ENCODE data around the gene DDIT3.
A peak's percentile ranks its signal among the peaks of the same experiment; 100 is the strongest.
"Not testable (repeated sequence)": the region's sequence is repeated elsewhere in the genome, so short reads cannot be mapped to it uniquely, and the experiment has no call there.

DDIT3 gene

DNA sequence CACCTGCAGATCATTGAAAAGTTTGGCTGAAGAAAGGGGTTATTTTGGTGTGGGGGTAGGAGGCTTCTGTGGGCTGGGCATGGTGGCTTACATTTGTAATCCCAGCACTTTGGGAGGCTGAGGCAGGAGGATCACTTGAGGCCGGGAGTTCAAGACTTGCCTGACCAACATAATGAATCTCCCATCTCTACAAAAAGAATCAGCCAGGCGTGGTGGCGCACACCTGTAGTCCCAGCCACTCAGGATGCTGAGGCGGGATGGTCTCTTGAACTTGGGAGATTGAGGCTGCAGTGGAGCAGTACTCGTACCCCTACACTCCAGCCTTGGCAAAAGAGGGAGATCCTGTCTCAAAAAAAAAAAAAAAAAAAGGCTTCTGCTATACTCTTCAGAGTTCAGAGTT lies 7.0 kb downstream of the DDIT3 start:
- DNase-seq (ENCODE audit: low read depth in 2 of 2), result no peak

DNA sequence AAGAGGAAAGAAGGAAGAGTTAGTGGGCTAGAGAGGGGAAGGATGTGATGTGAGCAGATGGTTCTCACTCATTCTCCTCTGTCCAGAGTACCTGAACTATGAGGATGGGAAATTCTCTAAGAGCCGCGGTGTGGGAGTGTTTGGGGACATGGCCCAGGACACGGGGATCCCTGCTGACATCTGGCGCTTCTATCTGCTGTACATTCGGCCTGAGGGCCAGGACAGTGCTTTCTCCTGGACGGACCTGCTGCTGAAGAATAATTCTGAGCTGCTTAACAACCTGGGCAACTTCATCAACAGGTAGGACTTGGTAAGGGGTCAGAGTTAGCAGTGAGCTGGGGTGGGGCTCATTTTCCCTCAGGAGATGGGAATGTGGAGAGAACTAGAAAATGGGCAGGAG lies 7.6 kb downstream of the DDIT3 start:
- DNase-seq (ENCODE audit: low read depth in 2 of 2), result no peak

DNA sequence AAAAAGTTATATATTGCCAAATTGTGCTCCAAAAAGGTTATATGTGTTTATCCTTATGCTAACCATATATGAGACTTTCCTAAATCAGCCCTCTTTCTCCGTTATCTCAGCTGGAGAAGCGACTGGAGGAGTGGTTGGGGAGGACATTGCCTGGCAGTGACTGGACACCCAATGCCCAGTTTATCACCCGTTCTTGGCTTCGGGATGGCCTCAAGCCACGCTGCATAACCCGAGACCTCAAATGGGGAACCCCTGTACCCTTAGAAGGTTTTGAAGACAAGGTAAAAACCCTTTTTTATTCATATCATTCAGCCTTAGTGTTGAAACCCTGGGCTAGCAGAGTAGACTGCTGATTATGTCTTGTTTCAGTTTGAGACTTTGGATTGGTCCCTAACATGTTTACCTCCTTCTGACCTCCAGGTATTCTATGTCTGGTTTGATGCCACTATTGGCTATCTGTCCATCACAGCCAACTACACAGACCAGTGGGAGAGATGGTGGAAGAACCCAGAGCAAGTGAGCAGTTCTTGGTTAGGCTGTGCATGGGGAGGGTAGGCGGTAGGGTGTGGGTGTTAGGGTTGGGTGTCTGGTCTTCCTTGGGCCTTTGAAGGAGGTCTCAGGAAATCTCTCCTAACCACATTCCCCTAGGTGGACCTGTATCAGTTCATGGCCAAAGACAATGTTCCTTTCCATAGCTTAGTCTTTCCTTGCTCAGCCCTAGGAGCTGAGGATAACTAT lies 8.6 kb downstream of the DDIT3 start:
- no peak for DNase-seq (ENCODE audit: low read depth in 2 of 2)

DNA sequence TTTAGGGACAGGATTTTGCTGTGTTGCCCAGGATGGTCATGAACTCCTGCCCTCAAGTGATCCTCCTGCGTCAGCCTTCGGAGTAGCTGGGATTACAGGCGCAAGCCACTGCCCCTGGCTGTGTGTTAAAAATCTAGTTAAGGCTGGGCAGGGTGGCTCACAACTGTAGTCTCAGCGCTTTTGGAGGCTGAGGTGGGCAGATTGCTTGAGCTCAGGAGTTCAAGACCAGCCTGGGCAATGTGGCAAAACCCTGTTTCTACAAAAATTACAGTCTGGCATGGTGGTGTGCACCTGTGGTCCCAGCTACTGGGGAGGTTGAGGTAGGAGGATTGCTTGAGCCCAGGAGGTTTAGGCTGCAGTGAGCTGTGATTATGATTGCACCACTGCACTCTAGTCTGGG lies 9.2 kb downstream of the DDIT3 start:
- DNase-seq (ENCODE audit: low read depth in 2 of 2), result no peak

DNA sequence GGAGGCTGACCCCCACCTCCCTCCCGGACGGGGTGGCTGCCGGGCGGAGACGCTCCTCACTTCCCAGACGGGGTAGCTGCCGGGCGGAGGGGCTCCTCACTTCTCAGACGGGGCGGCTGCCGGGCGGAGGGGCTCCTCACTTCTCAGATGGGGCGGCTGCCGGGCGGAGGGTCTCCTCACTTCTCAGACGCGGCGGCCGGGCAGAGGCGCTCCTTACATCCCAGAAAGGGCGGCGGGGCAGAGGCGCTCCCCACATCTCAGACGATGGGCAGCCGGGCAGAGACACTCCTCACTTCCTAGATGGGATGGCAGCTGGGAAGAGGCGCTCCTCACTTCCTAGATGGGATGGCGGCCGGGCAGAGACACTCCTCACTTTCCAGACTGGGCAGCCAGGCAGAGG lies 12.5 kb downstream of the DDIT3 start:
- DNase-seq (ENCODE audit: low read depth in 2 of 2), result not testable (repeated sequence)

DNA sequence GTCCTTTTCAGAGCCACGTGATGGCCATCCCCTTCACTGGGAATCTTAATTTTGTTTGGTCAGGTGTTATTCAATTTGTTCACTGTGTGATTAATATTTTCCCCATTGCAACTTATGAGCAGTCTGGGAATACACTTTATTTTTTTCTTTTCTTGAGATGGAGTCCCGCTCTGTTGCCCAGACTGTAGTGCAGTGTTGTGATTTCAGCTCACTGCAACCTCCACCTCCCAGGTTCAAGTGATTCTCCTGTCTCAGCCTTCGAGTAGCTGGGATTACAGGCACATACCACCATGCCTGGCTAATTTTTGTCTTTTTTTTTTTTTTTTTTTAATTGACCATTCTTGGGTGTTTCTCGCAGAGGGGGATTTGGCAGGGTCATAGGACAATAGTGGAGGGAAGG lies 13.8 kb downstream of the DDIT3 start:
- not testable (repeated sequence) for DNase-seq (ENCODE audit: low read depth in 2 of 2)

DNA sequence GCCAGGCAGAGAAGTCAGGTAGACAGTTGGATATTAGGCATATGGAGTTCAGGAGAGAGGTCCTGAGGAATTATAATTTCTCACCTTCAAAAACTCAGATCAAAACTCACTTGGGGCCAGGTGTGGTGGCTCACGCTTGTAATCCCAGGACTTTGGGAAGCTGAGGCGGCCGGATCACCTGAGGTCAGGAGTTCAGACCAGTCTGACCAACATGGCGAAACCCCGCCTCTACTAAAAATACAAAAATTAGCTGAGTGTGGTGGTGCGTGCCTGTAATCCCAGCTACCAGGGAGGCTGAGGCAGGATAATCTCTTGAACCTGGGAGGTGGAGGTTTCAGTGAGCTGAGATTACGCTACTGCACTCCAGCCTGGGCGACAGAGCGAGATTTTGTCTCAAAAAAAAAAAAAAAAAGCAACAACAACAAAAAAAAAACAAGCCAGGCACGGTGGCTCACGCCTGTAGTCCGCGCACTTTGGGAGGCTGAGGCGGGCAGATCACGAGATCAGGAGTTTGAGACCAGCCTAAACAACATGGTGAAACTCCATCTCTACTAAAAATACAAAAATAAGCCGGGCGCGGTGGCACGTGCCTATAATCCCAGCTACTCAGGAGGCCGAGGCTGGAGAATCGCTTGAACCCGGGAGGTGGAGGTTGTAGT lies 17.9 kb downstream of the DDIT3 start:
- DNase-seq (ENCODE audit: low read depth in 2 of 2), result not testable (repeated sequence)

DNA sequence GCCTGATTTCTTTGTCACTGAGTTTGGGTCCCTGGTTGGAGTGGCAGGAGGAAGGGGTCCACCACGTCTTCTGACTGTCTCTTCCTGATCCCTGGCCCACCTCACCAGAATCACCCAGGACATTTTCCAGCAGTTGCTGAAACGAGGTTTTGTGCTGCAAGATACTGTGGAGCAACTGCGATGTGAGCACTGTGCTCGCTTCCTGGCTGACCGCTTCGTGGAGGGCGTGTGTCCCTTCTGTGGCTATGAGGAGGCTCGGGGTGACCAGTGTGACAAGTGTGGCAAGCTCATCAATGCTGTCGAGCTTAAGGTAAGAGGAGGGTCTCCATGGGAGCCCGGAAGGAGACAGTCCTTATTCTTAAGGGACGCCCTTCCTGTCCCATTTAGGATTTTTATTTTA lies 20.1 kb downstream of the DDIT3 start:
- DNase-seq (ENCODE audit: low read depth in 2 of 2), result no peak

DNA sequence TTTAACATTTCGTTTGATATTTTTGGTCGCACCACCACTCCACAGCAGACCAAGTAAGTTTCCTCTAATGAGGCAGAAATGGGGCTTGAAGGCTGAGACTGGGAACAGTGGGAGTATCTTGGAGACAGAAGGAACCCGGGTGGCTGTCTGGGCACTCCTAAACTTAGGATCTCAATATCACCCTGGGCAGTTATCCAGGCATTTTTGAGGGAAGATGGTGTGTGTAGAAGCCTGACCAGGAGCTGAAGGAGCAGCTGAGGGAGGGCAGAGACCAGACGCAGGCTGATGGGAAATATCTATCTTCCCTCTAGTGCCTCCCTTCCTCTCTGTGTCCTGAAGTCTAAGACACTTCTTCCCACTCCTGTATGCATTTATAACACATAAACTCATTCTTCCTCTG lies 21.7 kb downstream of the DDIT3 start:
- no peak for DNase-seq (ENCODE audit: low read depth in 2 of 2)

DNA sequence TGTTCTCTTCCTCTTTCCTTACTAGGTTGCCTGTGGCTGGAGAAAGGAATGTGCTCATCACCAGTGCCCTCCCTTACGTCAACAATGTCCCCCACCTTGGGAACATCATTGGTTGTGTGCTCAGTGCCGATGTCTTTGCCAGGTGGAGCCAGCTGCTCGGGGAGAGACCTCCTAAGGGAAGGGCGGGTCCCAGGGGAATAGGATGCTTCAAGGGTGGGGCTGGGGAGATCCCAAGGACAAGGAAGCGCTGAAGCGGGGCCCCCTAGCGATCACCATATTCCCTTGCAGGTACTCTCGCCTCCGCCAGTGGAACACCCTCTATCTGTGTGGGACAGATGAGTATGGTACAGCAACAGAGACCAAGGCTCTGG lies 22.2 kb downstream of the DDIT3 start:
- no peak for DNase-seq (ENCODE audit: low read depth in 2 of 2)

DNA sequence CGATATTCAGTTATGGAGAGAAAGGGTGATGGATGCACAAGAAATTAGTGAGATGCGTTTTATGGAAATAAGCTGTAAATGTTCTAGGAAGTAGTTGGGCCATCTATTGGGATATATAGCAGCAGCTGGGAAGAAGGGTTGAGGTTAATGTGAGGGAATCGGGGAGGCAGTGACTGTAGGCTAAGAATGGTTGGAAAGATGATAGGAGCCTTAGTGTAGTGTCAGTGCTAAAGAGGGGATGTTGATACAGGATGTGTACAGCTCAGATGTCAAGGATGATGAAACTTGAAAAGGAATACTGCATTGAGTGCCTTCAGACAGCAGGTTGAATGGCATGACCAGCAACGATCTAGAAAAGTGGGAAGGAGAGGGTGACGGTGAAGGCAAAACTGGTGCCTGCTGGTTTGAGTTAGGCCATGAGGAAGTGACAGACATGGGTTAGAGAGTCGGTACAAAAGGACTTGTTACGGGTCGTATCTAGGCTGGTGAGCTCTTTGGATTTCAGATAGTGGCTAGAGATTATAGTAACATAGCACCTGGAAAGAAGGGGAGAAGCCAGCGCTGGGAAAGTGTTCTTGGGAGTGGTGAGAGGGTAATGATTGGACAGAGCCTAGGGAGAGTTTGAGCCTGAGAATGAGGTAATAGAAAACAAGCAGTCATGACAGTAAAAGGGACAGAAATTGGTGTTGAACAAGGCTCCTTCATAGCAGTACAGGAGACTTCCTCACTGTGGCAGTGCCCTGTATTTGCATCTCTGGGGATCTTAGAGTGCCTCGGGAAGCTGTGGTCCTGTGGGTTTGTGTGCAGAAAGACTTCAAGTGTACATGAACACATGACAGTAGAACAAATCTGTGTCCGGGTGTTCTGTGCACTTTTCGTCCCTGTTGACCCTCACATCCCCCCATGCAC lies 22.8 kb downstream of the DDIT3 start:
- DNase-seq (ENCODE audit: low read depth in 2 of 2), result no peak

DNA sequence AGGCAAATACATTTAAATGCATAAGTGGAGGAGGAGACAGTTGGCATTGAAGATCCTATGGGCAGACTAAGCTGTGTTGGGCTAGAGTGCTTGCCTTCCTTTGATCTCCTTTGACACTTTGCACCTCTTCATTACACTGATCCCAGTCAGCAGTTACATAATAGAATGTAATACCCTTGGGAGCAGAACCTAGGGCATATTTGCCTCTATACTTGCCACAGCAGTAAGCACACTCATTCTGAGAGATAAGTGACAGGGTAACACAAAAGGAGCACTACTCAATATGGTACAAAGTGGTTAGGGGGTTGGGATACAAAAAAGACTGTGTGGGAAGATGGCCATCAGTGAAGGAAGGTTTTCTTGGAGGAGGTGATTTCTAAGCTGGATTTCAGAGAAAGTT lies 23.5 kb downstream of the DDIT3 start:
- no peak for DNase-seq (ENCODE audit: low read depth in 2 of 2)

DNA sequence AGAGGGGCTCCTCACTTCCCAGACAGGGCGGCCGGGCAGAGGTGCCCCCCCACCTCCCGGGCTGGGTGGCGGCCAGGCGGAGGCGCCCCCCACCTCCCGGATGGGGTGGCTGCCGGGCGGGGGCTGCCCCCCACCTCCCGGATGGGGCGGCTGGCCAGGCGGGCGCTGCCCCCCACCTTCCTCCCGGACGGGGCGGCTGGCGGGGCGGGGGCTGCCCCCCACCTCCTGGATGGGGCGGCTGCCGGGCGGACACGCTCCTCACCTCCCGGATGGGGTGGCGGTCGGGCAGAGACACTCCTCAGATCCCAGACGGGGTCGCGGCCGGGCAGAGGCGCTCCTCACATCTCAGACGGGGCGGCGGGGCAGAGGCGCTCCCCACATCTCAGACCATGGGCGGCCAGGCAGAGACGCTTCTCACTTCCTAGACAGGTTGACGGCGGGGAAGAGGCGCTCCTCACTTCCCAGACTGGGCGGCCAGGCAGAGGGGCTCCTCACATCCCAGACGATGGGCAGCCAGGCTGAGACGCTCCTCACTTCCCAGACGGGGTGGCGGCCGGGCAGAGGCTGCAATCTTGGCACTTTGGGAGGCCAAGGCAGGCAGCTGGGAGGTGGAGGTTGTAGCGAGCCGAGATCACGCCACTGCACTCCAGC lies 25.1 kb downstream of the DDIT3 start:
- not testable (repeated sequence) for DNase-seq (ENCODE audit: low read depth in 2 of 2)

DNA sequence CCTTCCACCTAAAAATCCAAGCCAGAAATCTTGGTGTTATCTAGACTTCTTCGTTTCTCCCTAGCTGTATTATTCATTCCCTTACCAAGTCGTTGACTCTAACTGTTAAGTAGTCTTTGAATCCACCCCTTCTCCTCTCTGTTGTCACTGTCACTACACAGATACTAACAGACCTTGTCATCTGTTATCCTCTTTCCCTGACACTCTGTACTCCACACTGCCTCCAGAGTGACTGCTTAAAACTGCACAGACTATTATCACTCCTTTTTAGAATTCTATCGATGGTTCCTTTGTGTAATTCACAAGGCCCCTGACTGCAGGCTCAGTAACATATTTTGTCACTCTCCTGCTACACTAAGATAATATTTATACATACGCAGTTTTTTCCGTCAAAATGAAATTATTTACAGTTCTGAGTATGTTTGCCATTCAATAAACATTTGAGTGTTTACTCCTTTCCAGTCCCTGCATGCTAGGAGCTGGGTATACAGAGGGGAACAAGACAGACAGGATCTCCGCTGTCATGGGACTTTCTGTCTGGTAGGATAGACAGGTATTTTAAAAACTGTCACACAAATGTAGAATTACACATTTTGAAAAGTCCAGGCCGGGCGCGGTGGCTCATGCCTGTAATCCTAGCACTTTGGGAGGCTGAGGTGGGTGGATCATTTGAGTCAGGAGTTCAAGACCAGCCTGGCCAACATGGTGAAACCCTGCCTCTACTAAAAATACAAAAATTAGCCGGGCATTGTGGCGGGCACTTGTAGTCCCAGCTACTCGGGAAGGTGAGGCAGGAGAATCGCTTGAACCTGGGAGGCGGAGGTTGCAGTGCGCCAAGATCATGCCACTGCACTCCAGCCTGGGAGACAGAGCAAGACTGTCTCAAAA lies 28.7 kb downstream of the DDIT3 start:
- DNase-seq (ENCODE audit: low read depth in 2 of 2), result no peak

DNA sequence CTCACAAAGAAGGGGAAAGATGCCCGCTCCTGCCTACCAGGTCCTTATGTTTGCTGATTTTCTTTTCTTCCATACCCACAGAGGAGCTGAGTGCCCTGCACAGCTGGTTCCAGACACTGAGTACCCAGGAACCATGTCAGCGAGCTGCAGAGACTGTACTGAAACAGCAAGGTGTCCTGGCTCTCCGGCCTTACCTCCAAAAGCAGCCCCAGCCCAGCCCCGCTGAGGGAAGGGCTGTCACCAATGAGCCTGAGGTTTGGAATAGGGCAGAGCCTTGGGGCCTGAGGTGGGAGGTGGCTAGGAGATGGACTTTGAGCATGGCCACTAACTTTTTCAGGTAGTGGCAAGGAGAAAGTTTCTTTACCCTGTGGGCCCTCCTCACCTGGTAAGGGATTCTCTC lies 30.2 kb downstream of the DDIT3 start:
- no peak for DNase-seq (ENCODE audit: low read depth in 2 of 2)

DNA sequence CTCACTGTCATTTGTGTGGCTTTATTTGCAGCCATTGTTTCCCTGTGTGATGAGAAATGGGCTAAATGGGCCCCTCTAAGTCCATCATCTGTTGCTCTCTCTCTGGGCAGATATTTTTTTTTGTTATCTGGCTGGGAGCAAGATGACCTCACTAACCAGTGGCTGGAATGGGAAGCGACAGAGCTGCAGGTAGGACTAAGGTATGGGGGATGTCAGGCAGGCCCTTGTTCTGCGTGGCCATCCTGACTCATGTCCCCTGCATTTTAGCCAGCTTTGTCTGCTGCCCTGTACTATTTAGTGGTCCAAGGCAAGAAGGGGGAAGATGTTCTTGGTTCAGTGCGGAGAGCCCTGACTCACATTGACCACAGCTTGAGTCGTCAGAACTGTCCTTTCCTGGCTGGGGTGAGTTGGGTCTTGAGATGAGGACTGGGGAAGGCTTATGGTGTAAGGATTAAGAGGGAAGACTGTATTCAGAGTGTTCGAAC lies 31.1 kb downstream of the DDIT3 start:
- no peak for DNase-seq (ENCODE audit: low read depth in 2 of 2)

DNA sequence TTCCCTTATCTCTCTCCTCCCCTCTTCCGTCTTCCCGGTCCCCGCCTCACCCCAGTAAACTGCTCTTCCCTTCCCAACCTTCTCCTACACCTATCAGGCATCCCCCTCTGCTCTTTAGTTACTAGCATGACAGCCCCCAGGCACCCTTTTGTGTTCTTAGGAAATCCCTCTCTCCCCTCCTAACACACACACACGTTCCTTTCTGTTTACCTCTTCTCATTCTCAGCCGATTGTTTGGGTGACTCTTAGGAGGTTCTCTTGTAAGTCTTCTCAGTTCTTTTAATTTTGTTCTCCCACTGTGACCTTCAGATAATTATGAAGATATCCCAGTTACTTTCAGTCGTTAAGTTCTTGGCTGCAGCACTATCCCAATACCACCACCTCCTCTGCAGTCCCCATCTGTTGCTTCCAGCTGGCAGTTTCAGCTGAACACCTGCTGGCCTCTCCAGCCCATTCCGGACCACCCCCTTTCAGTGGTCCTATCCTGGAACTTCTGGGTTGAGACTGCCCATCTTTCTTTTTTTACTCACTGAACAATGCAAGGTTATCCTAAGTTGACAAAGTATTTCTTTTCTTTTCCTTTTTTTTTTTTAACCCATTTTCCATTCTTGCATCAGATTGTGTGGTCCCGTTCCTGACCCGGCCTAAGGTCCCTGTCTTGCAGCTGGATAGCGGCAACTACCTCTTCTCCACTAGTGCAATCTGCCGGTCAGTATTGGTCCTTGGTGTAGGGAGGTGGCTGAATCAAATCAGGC lies 31.7 kb downstream of the DDIT3 start:
- no peak for DNase-seq (ENCODE audit: low read depth in 2 of 2)

DNA sequence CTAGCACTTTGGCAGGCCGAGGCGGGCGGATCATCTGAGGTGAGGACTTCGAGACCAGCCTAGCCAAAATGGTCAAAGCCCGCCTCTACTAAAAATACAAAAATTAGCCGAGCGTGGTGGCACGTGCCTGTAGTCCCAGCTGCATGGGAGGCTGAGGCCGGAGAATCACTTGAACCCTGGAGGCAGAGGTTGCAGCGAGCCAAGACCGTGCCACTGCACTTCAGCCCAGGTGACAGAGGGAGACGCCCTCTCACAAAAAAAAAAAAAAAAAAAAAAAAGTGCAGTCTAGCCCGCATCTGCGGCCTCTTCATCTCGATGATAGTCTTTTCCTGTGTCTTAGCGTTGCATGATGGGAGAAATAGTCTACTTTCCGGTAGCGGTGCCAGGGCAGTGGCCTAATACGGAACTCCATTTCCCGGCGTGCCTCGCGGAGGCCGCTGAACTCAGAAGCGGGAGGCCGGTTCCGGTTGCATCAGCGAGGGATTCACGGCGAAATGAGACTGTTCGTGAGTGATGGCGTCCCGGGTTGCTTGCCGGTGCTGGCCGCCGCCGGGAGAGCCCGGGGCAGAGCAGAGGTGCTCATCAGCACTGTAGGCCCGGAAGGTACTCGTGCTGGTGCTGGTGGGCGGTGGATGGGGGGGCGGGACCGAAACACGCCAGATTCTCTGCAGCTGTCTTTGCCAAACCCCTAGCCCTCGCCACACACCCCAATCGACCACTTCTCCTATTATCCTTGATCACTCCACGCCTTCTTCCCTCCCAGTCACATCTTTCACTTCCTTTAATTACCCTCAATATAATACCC lies 32.5 kb downstream of the DDIT3 start, which contains the start of gene MARS1:
Gene MARS1, plus strand, starts transcription at position 472 of the 805 bp plus-strand sequence. Its CDS starts 23 bp downstream, at position 495.
- peak; percentile 81 to 88 for DNase-seq (ENCODE audit: low read depth in 2 of 2)

DNA sequence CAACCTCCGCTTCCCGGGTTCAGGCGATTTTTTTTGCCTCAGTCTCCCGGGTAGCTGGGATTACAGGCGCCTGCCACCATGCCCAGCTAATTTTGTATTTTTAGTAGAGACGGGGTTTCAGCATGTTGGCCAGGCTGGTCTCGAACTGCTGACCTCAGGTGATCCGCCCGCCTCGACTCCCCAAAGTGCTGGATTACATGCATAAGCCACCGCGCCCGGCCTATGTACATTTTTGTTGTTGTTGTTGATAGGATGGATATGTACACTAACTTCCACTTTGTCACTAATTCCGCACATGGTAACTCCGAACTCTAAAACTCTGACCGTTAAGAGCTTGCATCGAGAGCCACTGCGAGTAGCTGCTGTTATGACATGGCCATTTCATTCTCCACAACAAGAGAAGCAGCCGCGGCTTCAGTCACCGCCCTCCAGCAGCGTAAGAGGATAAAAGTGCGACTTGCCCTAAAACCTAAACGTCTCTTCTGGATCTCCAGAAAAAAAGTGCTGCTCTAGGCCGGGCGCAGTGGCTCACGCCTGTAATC lies 33.2 kb downstream of the DDIT3 start:
- DNase-seq (ENCODE audit: low read depth in 2 of 2), result no peak

Data from stimulated activated CD8-positive, alpha-beta memory T cell treated with anti-CD3 and anti-CD28 coated beads, Interleukin-15, amount 100 ng/mL, for 4 hours (primary cell).